IMR-90 (cell line): ENCODE measurements around the gene TMEM208. TPM values are rescaled to one million over a fixed set of nuclear protein-coding genes. Genes with fewer than 3 reads are reported as not detected.
A peak's percentile ranks its signal among the peaks of the same experiment; 100 is the strongest.

Source experiments
- ATAC-seq: fragments of 200-7000 bp; cut with Tn5 transposase; 2 replicates; pipeline ENCODE4 v1.9.1; 2020; ENCODE audit warnings: low read depth, mild to moderate bottlenecking, moderate library complexity
- BruUV-seq: library from RNA; stranded (reverse); fragments of 400-500 nt; replicated peaks from 2 replicates; lab custom pipeline; 2021; lab: Mats Ljungman, UMichigan
- CTCF ChIA-PET: fragments of 300-600 bp; formaldehyde crosslinking; extraction: SDS; loops from one replicate; lab custom pipeline; 2021; ENCODE audit warnings: antibody characterized with exemption; lab: Yijun Ruan, JAX
- POLR2A ChIA-PET: fragments of 300-600 bp; sonication (Branson Sonifier 250); formaldehyde crosslinking; loops from one replicate; lab custom pipeline; 2022; ENCODE audit warnings: antibody characterized with exemption; ENCODE audit not compliant: unreplicated experiment; lab: Charles Lee
- DNase-seq: peaks from one replicate; pipeline ENCODE4 v3.0.0; 2013
- H2AFZ ChIP-seq: replicated peaks from 2 replicates; pipeline ENCODE3; 2013; ENCODE audit warnings: low read length, mild to moderate bottlenecking; ENCODE audit not compliant: poor library complexity
- H2AK5ac ChIP-seq: 2 replicates; pipeline ENCODE4 v1.6.1; 2013; ENCODE audit warnings: low read depth, low read length, inconsistent platforms
- H2AK9ac ChIP-seq: replicated peaks from 2 replicates; pipeline ENCODE3; 2013; ENCODE audit warnings: mild to moderate bottlenecking, low read depth, low read length, moderate library complexity; ENCODE audit not compliant: poor library complexity
- H2BK120ac ChIP-seq: 2 replicates; pipeline ENCODE4 v1.6.1; 2013; ENCODE audit warnings: low read depth, low read length, inconsistent platforms
- H2BK15ac ChIP-seq: 3 replicates; pipeline ENCODE4 v1.6.1; 2013; ENCODE audit warnings: low read depth, low read length, inconsistent platforms
- H2BK20ac ChIP-seq: 2 replicates; pipeline ENCODE4 v1.6.1; 2013; ENCODE audit warnings: low read depth, mild to moderate bottlenecking, inconsistent platforms, low read length, moderate library complexity
- H2BK5ac ChIP-seq: 2 replicates; pipeline ENCODE4 v1.6.1; 2013; ENCODE audit warnings: mild to moderate bottlenecking, low read depth, low read length, inconsistent platforms; ENCODE audit not compliant: poor library complexity, severe bottlenecking
- H3K14ac ChIP-seq: replicated peaks from 2 replicates; pipeline ENCODE4 v1.6.1; 2013; ENCODE audit warnings: low read depth, low read length, inconsistent platforms
- H3K18ac ChIP-seq: 2 replicates; pipeline ENCODE4 v1.6.1; 2013; ENCODE audit warnings: low read depth, low read length, control low read depth
- H3K23ac ChIP-seq: 2 replicates; pipeline ENCODE4 v1.6.1; 2013; ENCODE audit warnings: low read depth, low read length, inconsistent platforms
- H3K27ac ChIP-seq: 2 replicates; pipeline ENCODE4 v1.5.1; 2013; ENCODE audit warnings: mild to moderate bottlenecking, control low read depth, low read length; ENCODE audit not compliant: insufficient read depth
- H3K27me3 ChIP-seq: 2 replicates; pipeline ENCODE4 v1.6.1; 2013; ENCODE audit warnings: low read length; ENCODE audit not compliant: control insufficient read depth, insufficient read depth
- H3K36me3 ChIP-seq: 2 replicates; pipeline ENCODE4 v1.6.1; 2013; ENCODE audit warnings: low read length, mixed read lengths; ENCODE audit not compliant: control insufficient read depth, insufficient read depth
- H3K4ac ChIP-seq: 2 replicates; pipeline ENCODE4 v1.6.1; 2013; ENCODE audit warnings: low read depth, low read length, inconsistent platforms
- H3K4me1 ChIP-seq: 2 replicates; pipeline ENCODE4 v1.6.1; 2013; ENCODE audit warnings: low read length, mixed read lengths; ENCODE audit not compliant: control insufficient read depth, insufficient read depth
- H3K4me2 ChIP-seq: 2 replicates; pipeline ENCODE4 v1.6.1; 2013; ENCODE audit warnings: low read depth, mild to moderate bottlenecking, control low read depth, low read length, moderate library complexity
- H3K4me3 ChIP-seq: 2 replicates; pipeline ENCODE4 v1.5.1; 2013; ENCODE audit warnings: low read depth, mild to moderate bottlenecking, control low read depth, low read length, moderate library complexity; ENCODE audit not compliant: insufficient read depth
- H3K56ac ChIP-seq: 2 replicates; pipeline ENCODE4 v1.6.1; 2013; ENCODE audit warnings: low read length, inconsistent platforms; ENCODE audit not compliant: insufficient read depth; ENCODE audit errors: extremely low read depth
- H3K79me1 ChIP-seq, 2 experiments: 2 replicates each; pipeline ENCODE4 v1.6.1; 2013; ENCODE audit warnings: low read length in 2 of 2, inconsistent platforms in 1 of 2, low read depth in 1 of 2
- H3K9ac ChIP-seq: 2 replicates; pipeline ENCODE4 v1.6.1; 2013; ENCODE audit warnings: low read depth, low read length, control low read depth
- H3K9me1 ChIP-seq: 2 replicates; pipeline ENCODE4 v1.6.1; 2013; ENCODE audit warnings: low read length, inconsistent platforms; ENCODE audit not compliant: insufficient read depth
- H3K9me3 ChIP-seq: 2 replicates; pipeline ENCODE4 v1.6.1; 2013; ENCODE audit warnings: low read length; ENCODE audit not compliant: control insufficient read depth, insufficient read depth
- H4K20me1 ChIP-seq: 2 replicates; pipeline ENCODE4 v1.6.1; 2013; ENCODE audit warnings: low read length, inconsistent platforms; ENCODE audit not compliant: insufficient read depth
- H4K5ac ChIP-seq: 2 replicates; pipeline ENCODE4 v1.6.1; 2013; ENCODE audit warnings: mild to moderate bottlenecking, low read depth, low read length, control low read depth
- H4K8ac ChIP-seq, 2 experiments: 2 replicates each; pipeline ENCODE4 v1.6.1; 2013; ENCODE audit warnings: low read depth in 2 of 2, low read length in 2 of 2, control low read depth in 1 of 2, inconsistent platforms in 1 of 2
- H4K91ac ChIP-seq: 2 replicates; pipeline ENCODE4 v1.6.1; 2013; ENCODE audit warnings: low read depth, low read length, inconsistent platforms; ENCODE audit not compliant: insufficient read depth
- BHLHE40 ChIP-seq: fragments of 150-350 bp; IDR thresholded peaks from 2 replicates; pipeline ENCODE4 v1.6.1; 2016; ENCODE audit warnings: mild to moderate bottlenecking, low read depth, low read length
- ELK1 ChIP-seq: fragments of 150-350 bp; IDR thresholded peaks from 2 replicates; pipeline ENCODE4 v1.6.1; 2016; ENCODE audit warnings: low read depth, mild to moderate bottlenecking, low read length, moderate library complexity, borderline replicate concordance
- POLR2A ChIP-seq: IDR thresholded peaks from 2 replicates; pipeline ENCODE4 v1.6.1; 2012; ENCODE audit warnings: mild to moderate bottlenecking, low read depth, low read length
- WGBS, 2 experiments: methylation state at CpG; one replicate each; pipeline versions ENCODE4 v1.1.5 to v1.1.7; 2013; ENCODE audit warnings: missing lambda C conversion rate in 2 of 2; ENCODE audit not compliant: insufficient read length in 1 of 2; ENCODE audit errors: extremely low coverage in 2 of 2; 5-methylcytosine and 5-hydroxymethylcytosine counted together
- dilution Hi-C: fragments of 300-500 bp; cut with HindIII; formaldehyde crosslinking; loops from one replicate; pipeline ENCODE4 v1.14.3; 2018; ENCODE audit warnings: low sequenced_read_pairs; ENCODE audit not compliant: unreplicated experiment
- in situ Hi-C: fragments of 300-500 bp; cut with MboI; formaldehyde crosslinking; loops from 3 replicates; pipeline ENCODE4 v1.14.3; 2019; ENCODE audit warnings: low sequenced_read_pairs, inconsistent platforms, mixed read lengths
- intact Hi-C: fragments of 100-400 bp; cut with micrococcal nuclease; formaldehyde crosslinking; loops from 2 replicates; pipeline ENCODE4 v1.10.0; 2022
- polyA plus RNA-seq, 3 experiments: library from polyadenylated mRNA; depleted of rRNA; stranded (reverse); fragments of >200 nt; gene quantifications; 2 replicates each; pipeline ENCODE4 v1.2.3, GENCODE V29; 2012; ENCODE audit warnings: low replicate concordance in 1 of 3
- total RNA-seq: library from RNA; depleted of rRNA; stranded (reverse); fragments of >200 nt; gene quantifications from 2 replicates; pipeline ENCODE4 v1.2.3, GENCODE V29; 2012

Gene TMEM208
- total and polyA plus RNA-seq, 2 of the 4 experiments (the other 2 are of a cell fraction): 65.6 to 66.5 TPM

DNA sequence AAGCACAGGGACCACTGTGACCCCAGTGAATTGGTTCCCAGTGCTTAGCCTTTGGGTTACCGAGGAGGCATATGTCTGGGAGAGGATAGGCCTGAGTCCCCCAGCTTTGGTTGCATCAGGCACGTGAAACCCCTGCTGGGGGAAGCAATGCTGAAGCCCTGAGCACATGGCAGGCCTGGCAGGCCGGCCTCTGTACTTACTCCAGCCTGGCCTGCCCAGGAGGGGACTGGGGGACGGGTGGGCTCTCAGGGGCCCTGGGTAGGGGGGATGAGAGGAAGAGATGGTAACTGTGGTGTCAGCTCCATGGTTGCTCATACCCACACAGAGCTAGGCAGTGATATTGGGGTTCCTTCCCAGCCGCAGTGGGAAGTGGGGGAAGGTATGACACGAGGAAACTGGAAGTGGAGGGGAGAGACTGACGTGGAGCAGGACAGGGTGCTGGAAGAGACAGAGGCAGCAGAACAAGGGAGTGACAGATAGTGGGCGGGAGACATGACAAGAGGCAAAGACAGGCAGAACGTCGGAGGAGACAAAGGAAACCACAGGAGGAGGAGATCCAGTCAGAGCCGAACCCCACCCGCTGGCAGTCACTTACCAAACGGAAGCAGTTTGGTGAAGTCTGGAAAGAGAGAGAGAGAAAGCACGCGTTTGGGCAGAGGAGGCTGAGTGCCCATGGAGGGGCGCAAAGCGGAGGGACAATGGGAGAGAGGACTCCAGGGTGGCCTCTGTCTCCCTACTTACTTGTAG lies 9.1 kb downstream of the TMEM208 start (continued):
- no peak for TF ChIP-seq POLR2A

DNA sequence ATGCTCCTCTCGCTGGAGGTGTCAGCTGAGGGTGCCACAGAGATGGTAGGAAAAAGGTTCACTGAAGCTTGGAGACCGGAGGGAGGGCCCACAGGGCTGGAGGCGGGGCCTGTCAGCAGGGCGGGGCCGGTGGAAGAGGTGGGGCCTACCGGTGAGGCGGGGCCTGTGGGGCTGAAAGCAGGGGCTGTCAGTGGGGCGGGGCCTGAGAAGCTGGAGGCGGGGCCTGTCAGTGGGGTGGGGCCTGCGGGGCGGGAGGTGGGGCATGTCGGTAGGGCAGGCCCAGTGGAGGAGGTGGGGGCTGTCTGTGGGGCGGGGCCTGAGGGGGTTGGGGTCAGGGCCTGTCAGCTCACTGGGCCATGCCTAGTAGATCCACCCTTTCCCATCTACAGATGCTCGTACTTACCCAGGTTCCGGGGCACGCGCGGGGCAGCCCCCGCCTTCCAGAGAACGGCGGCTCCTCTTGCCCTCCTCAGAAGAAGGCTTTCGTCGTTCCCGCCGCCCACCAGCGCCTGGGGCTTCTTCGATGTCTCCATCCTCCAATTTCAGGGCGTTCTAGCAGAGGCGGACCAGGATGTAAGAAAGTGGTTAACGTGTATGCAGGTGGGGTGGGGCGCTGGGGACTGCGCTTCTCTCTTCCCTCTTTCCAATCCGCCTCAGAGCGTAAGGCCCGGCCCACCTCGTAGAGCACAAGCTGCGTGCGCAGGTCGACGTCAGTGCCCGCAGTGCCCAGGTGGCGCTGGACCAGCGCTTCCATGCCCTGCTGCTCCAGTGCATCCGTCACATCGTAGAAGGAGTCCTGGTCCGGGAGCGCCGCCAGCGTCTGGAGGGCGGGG lies 9.8 kb downstream of the TMEM208 start:
- TF ChIP-seq ELK1 (no peak), BHLHE40 (no peak), POLR2A (no peak)
- no TSS peak for BruUV-seq
- no peaks in the 10 kb centered on the region for H3K9me3 ChIP-seq
- H3K4me1 ChIP-seq: peaks cover 15% of the 10 kb centered on the region
- no peak overlapping the region for H4K5ac ChIP-seq
- no peak overlapping the region for H2BK5ac ChIP-seq
- peaks cover 57% of the 10 kb centered on the region for H3K36me3 ChIP-seq
- H3K14ac ChIP-seq: no peak overlapping the region
- no peak overlapping the region for H2BK20ac ChIP-seq
- in situ Hi-C loops: no loop called here
- no peak overlapping the region for H4K8ac ChIP-seq
- peak; percentile 31 for DNase-seq
- no peak overlapping the region for H2AFZ ChIP-seq
- CTCF ChIA-PET: no interaction called here
- H3K4me3 ChIP-seq: no peak overlapping the region
- POLR2A ChIA-PET: no interaction called here
- no peak overlapping the region for H3K56ac ChIP-seq
- no peak overlapping the region for H3K23ac ChIP-seq
- H2AK5ac ChIP-seq: no peak overlapping the region
- no peaks in the 10 kb centered on the region for H3K27me3 ChIP-seq
- H3K18ac ChIP-seq: no peak overlapping the region
- no peak overlapping the region for H3K9ac ChIP-seq
- H2BK120ac ChIP-seq: no peak overlapping the region
- H3K4me2 ChIP-seq: no peak overlapping the region
- H4K91ac ChIP-seq: no peak overlapping the region
- H3K79me1 ChIP-seq: peaks cover 22 to 62% of the 10 kb centered on the region in 2 experiments; a peak in 3 of 4 replicates
- no peak overlapping the region for H2BK15ac ChIP-seq
- peaks cover 17% of the 10 kb centered on the region for H3K9me1 ChIP-seq
- intact Hi-C loops: no loop called here
- dilution Hi-C loops: no loop called here
- 82% methylated on average over 7 of the region's 50 CpGs; no CpG with 5 or more reads in 1 of the 2 experiments for WGBS, 2 experiments
- H4K20me1 ChIP-seq: no peaks in the 10 kb centered on the region; the same call in 1 of the 2 replicates
- peak; percentile 42 for ATAC-seq
- H2AK9ac ChIP-seq: peak overlapping the region; percentile 23
- no peak overlapping the region for H3K4ac ChIP-seq
- no peak overlapping the region for H3K27ac ChIP-seq
